NCI-H187 (cell line): ENCODE data around the gene CDH19.

Experiments used
- DNase-seq, 2 experiments: peaks; one replicate each; lab custom pipeline; 2025; lab: John Stamatoyannopoulos, UW

The CDH19 gene

GRCh38 chr18:66603941-66604627 is at the start of gene CDH19:
Gene CDH19 (minus strand): TSS chr18:66604090. CDS start chr18:66572204, 31,886 bp downstream.
- DNase-seq: no peak

GRCh38 chr18:66647671-66648070 is 43.8 kb upstream of the CDH19 start:
- no peak for DNase-seq

GRCh38 chr18:66646609-66647008 is 42.7 kb upstream of the CDH19 start:
- no peak for DNase-seq

GRCh38 chr18:66645983-66646382 is 42.1 kb upstream of the CDH19 start:
- no peak for DNase-seq

GRCh38 chr18:66641056-66641455 is 37.2 kb upstream of the CDH19 start:
- DNase-seq: no peak

GRCh38 chr18:66640431-66640830 is 36.5 kb upstream of the CDH19 start:
- no peak for DNase-seq

GRCh38 chr18:66638856-66639629 is 35.2 kb upstream of the CDH19 start:
- DNase-seq: no peak

- no peak for DNase-seq
These were observed 31.5 kb upstream of the CDH19 start for GRCh38 chr18:66635342-66635741.

- DNase-seq: no peak
These were observed 28.9 kb upstream of the CDH19 start for GRCh38 chr18:66632756-66633155.

- DNase-seq: no peak
These were observed 26.9 kb upstream of the CDH19 start for GRCh38 chr18:66630831-66631230.

- no peak for DNase-seq
These were observed 19.9 kb upstream of the CDH19 start for GRCh38 chr18:66623821-66624220.

GRCh38 chr18:66621816-66622576 is 18.1 kb upstream of the CDH19 start:
- no peak for DNase-seq

- DNase-seq: no peak
These were observed 12.7 kb upstream of the CDH19 start for GRCh38 chr18:66616523-66616983.

GRCh38 chr18:66615176-66615575 is 11.3 kb upstream of the CDH19 start:
- DNase-seq: no peak

GRCh38 chr18:66607632-66608031 is 3.7 kb upstream of the CDH19 start:
- DNase-seq: no peak

GRCh38 chr18:66601649-66602048 is 2.2 kb downstream of the CDH19 start:
- DNase-seq: no peak

- DNase-seq: no peak
These were observed 4.7 kb downstream of the CDH19 start for GRCh38 chr18:66599190-66599589.

GRCh38 chr18:66587430-66587829 is 16.5 kb downstream of the CDH19 start:
- DNase-seq: no peak

- no peak for DNase-seq
These were observed 21.7 kb downstream of the CDH19 start for GRCh38 chr18:66582211-66582610.

GRCh38 chr18:66575263-66575662 is 28.6 kb downstream of the CDH19 start:
- no peak for DNase-seq

- DNase-seq: no peak
These were observed 32.0 kb downstream of the CDH19 start for GRCh38 chr18:66571845-66572244.

GRCh38 chr18:66566616-66567015 is 37.3 kb downstream of the CDH19 start:
- DNase-seq: no peak

GRCh38 chr18:66564236-66564635 is 39.7 kb downstream of the CDH19 start:
- DNase-seq: no peak
